ENCODE results near the gene SLX1A.
"Not testable (repeated sequence)": the region's sequence is repeated elsewhere in the genome, so short reads cannot be mapped to it uniquely, and the experiment has no call there.

Gene SLX1A

GRCh38 chr16:30205541-30206236, 12.0 kb downstream of the SLX1A start:
- not testable (repeated sequence) for H3K27me3 ChIP-seq (ENCODE audit: control insufficient read depth, insufficient read depth, low read length); H3K9ac ChIP-seq (ENCODE audit: low read depth, low read length); H3K4me1 ChIP-seq (ENCODE audit: control insufficient read depth, insufficient read depth, low read length); H3K9me3 ChIP-seq (ENCODE audit: control insufficient read depth, insufficient read depth, low read length); H3K4me3 ChIP-seq (ENCODE audit: low read depth, low read length); H3K36me3 ChIP-seq (ENCODE audit: control insufficient read depth, insufficient read depth, low read length)

GRCh38 chr16:30206252-30206651, 12.6 kb downstream of the SLX1A start:
- H3K4me3 ChIP-seq (ENCODE audit: low read depth, low read length); H3K27me3 ChIP-seq (ENCODE audit: control insufficient read depth, insufficient read depth, low read length); H3K4me1 ChIP-seq (ENCODE audit: control insufficient read depth, insufficient read depth, low read length); H3K36me3 ChIP-seq (ENCODE audit: control insufficient read depth, insufficient read depth, low read length); H3K9ac ChIP-seq (ENCODE audit: low read depth, low read length); H3K9me3 ChIP-seq (ENCODE audit: control insufficient read depth, insufficient read depth, low read length): not testable (repeated sequence)

DNA sequence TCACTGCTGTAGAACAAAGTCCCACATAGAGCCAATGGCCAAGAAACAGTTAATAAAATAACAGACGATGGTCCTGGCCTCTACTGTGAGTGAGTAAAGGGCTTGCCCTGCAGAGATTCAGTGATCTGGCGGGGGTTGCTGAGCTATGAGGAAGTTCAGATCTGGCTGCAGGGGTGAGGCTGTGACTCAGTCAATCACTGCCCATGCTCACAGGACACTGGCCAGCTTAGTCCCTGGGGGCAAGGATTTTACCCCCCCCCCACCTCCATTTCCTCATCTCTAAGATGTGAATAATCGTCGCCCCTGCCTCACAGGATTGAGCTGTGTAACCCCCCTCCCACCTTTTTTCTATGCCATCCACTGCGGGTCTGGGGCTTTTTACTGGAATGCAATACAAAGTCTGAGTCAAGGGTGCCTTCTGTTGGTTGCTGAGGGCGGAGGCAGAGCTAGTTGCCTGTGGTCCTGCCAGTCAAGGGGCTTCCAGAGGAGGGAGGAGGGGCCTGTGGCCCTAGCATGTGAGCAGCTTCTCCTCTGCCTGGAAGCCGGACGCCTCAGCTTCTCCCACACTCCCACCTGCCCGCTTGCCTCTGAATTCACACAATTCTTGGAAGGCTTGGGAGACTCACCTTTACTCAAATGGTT, 13.5 kb downstream of the SLX1A start:
- not testable (repeated sequence) for H3K27me3 ChIP-seq (ENCODE audit: control insufficient read depth, insufficient read depth, low read length); H3K4me3 ChIP-seq (ENCODE audit: low read depth, low read length); H3K9me3 ChIP-seq (ENCODE audit: control insufficient read depth, insufficient read depth, low read length); H3K4me1 ChIP-seq (ENCODE audit: control insufficient read depth, insufficient read depth, low read length); H3K9ac ChIP-seq (ENCODE audit: low read depth, low read length); H3K36me3 ChIP-seq (ENCODE audit: control insufficient read depth, insufficient read depth, low read length)

GRCh38 chr16:30209032-30209431, 15.4 kb downstream of the SLX1A start:
- not testable (repeated sequence) for H3K9me3 ChIP-seq (ENCODE audit: control insufficient read depth, insufficient read depth, low read length); H3K27me3 ChIP-seq (ENCODE audit: control insufficient read depth, insufficient read depth, low read length); H3K9ac ChIP-seq (ENCODE audit: low read depth, low read length); H3K4me1 ChIP-seq (ENCODE audit: control insufficient read depth, insufficient read depth, low read length); H3K36me3 ChIP-seq (ENCODE audit: control insufficient read depth, insufficient read depth, low read length); H3K4me3 ChIP-seq (ENCODE audit: low read depth, low read length)

DNA sequence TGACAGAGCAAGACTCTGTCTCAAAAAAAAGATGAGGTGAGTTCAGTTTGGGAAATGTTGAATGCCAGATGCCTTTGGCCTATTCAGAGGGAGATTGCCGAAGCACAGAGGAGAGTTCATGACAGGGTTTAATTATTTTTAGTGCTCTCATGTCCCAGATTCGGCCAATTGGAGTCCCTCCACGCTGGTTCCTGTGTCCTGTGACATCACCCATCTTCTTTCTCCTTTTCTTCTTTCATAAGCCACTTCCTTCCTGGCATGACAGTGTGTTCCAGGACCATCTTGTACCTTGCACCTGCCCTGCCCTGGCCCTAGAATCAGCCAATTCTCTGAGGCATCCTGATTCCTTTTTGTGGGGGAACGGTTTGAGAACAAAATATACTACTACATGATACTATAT, 17.7 kb downstream of the SLX1A start:
- not testable (repeated sequence) for H3K4me1 ChIP-seq (ENCODE audit: control insufficient read depth, insufficient read depth, low read length); H3K9ac ChIP-seq (ENCODE audit: low read depth, low read length); H3K4me3 ChIP-seq (ENCODE audit: low read depth, low read length); H3K9me3 ChIP-seq (ENCODE audit: control insufficient read depth, insufficient read depth, low read length); H3K27me3 ChIP-seq (ENCODE audit: control insufficient read depth, insufficient read depth, low read length); H3K36me3 ChIP-seq (ENCODE audit: control insufficient read depth, insufficient read depth, low read length)

GRCh38 chr16:30217082-30217481, 23.4 kb downstream of the SLX1A start:
- not testable (repeated sequence) for H3K9me3 ChIP-seq (ENCODE audit: control insufficient read depth, insufficient read depth, low read length); H3K9ac ChIP-seq (ENCODE audit: low read depth, low read length); H3K36me3 ChIP-seq (ENCODE audit: control insufficient read depth, insufficient read depth, low read length); H3K4me1 ChIP-seq (ENCODE audit: control insufficient read depth, insufficient read depth, low read length); H3K27me3 ChIP-seq (ENCODE audit: control insufficient read depth, insufficient read depth, low read length); H3K4me3 ChIP-seq (ENCODE audit: low read depth, low read length)
